B cell (primary cell): ENCODE measurements around the gene FREM2. TPM values are rescaled to one million over a fixed set of nuclear protein-coding genes. Genes with fewer than 3 reads are reported as not detected.

ENCODE experiments used
- ATAC-seq: fragments of 200-7000 bp; cut with Tn5 transposase; one replicate; pipeline ENCODE4 v1.10.0; 2021; ENCODE audit warnings: low read depth, mild to moderate bottlenecking, moderate number of reproducible peaks, moderate library complexity
- CTCF ChIA-PET: fragments of 350-600 bp; sonication (Branson Sonifier 250); formaldehyde crosslinking; loops from one replicate; lab custom pipeline; 2021; ENCODE audit warnings: antibody characterized with exemption, inconsistent platforms; lab: Charles Lee
- POLR2A ChIA-PET: fragments of 350-600 bp; sonication (Branson Sonifier 250); formaldehyde crosslinking; loops from one replicate; lab custom pipeline; 2021; ENCODE audit warnings: antibody characterized with exemption; lab: Charles Lee
- DNase-seq: peaks from one replicate; pipeline ENCODE4 v3.0.0; 2013
- H2AFZ ChIP-seq: 2 replicates; pipeline ENCODE4 v1.6.1; 2012; ENCODE audit warnings: mild to moderate bottlenecking, low read depth, low read length; ENCODE audit not compliant: insufficient read depth, poor library complexity, severe bottlenecking
- H3K27ac ChIP-seq, 2 donors: 1 replicate in 1 of 2; 2 replicates in 1 of 2; pipeline ENCODE4 v1.5.1; 2012 to 2013; ENCODE audit warnings: low read length in 2 of 2, mild to moderate bottlenecking in 2 of 2, moderate library complexity in 1 of 2
- H3K27me3 ChIP-seq, 4 experiments: fragments of 200-600 bp in 1 of 4; sonication (generic) in 1 of 4; replicated peaks in 1 of 4; 1 replicate in 2 of 4; 2 replicates in 2 of 4; pipeline versions ENCODE4 v1.6.1 to v1.7.0; 2013 to 2016; ENCODE audit warnings: low read length in 3 of 4, mild to moderate bottlenecking in 2 of 4, mixed read lengths in 1 of 4, moderate library complexity in 1 of 4; ENCODE audit not compliant: insufficient read depth in 4 of 4, control insufficient read depth in 3 of 4; ENCODE audit errors: control extremely low read depth in 1 of 4
- H3K36me3 ChIP-seq, 2 experiments: replicated peaks in 1 of 2; 1 replicate in 1 of 2; 2 replicates in 1 of 2; pipeline versions ENCODE4 v1.6.1 to v1.7.1; 2013; ENCODE audit warnings: low read length in 1 of 2; ENCODE audit not compliant: insufficient read depth in 2 of 2, control insufficient read depth in 1 of 2; ENCODE audit errors: control extremely low read depth in 1 of 2, extremely low read depth in 1 of 2
- H3K4me1 ChIP-seq, 2 donors: fragments of 200-600 bp in 1 of 2; sonication (generic) in 1 of 2; 1 replicate in 1 of 2; 2 replicates in 1 of 2; pipeline versions ENCODE4 v1.5.1 to v1.6.1; 2013 to 2017; ENCODE audit warnings: low read length in 2 of 2; ENCODE audit not compliant: control insufficient read depth in 2 of 2, insufficient read depth in 2 of 2
- H3K4me2 ChIP-seq: replicated peaks from 2 replicates; pipeline ENCODE3; 2012; ENCODE audit warnings: mild to moderate bottlenecking, low read depth, low read length; ENCODE audit not compliant: poor library complexity, severe bottlenecking
- H3K4me3 ChIP-seq, 5 experiments: fragments of 200-600 bp in 1 of 5; sonication (generic) in 1 of 5; 1 replicate in 3 of 5; 2 replicates in 2 of 5; pipeline versions ENCODE4 v1.5.1 to v1.7.0; 2011 to 2016; ENCODE audit warnings: low read length in 4 of 5, mild to moderate bottlenecking in 4 of 5, low read depth in 2 of 5, control low read depth in 1 of 5, moderate library complexity in 1 of 5; ENCODE audit not compliant: insufficient read depth in 1 of 5; ENCODE audit errors: control extremely low read depth in 1 of 5, extremely low read depth in 1 of 5
- H3K79me2 ChIP-seq: fragments of 200-600 bp; sonication (generic); one replicate; pipeline ENCODE4 v1.6.0; 2016; ENCODE audit warnings: low read length; ENCODE audit not compliant: control insufficient read depth, insufficient read depth
- H3K9ac ChIP-seq: fragments of 200-600 bp; sonication (generic); 2 replicates; pipeline ENCODE4 v1.6.1; 2017; ENCODE audit warnings: mild to moderate bottlenecking, low read length, moderate library complexity
- H3K9me3 ChIP-seq, 3 donors: one replicate each; pipeline versions ENCODE4 v1.6.1 to v1.7.1; 2013; ENCODE audit warnings: low read length in 2 of 3; ENCODE audit not compliant: control insufficient read depth in 2 of 3, insufficient read depth in 1 of 3; ENCODE audit errors: control extremely low read depth in 1 of 3
- H4K20me1 ChIP-seq: 2 replicates; pipeline ENCODE4 v1.6.0; 2012; ENCODE audit warnings: mild to moderate bottlenecking, low read length; ENCODE audit not compliant: insufficient read depth, control insufficient read depth, poor library complexity, severe bottlenecking
- H3K27ac Mint-ChIP-seq: one replicate; pipeline ENCODE4 v1.8.0; 2021; ENCODE audit warnings: mixed read lengths
- H3K27me3 Mint-ChIP-seq: one replicate; pipeline ENCODE4 v1.8.0; 2021; ENCODE audit warnings: mixed read lengths
- H3K4me1 Mint-ChIP-seq: one replicate; pipeline ENCODE4 v1.8.0; 2021; ENCODE audit warnings: mixed read lengths
- H3K4me3 Mint-ChIP-seq: one replicate; pipeline ENCODE4 v1.8.0; 2021; ENCODE audit warnings: mixed read lengths
- H3K9me3 Mint-ChIP-seq: one replicate; pipeline ENCODE4 v1.8.0; 2022; ENCODE audit warnings: mixed read lengths; ENCODE audit not compliant: insufficient read depth
- CTCF ChIP-seq: fragments of 200-600 bp; IDR thresholded peaks from one replicate; pipeline ENCODE4 v1.8.0; 2022; ENCODE audit warnings: antibody characterized with exemption, mild to moderate bottlenecking
- EZH2 ChIP-seq: IDR thresholded peaks from 2 replicates; pipeline ENCODE4 v1.6.1; 2012; ENCODE audit warnings: borderline replicate concordance, low read depth, mild to moderate bottlenecking, moderate library complexity, low read length; ENCODE audit not compliant: insufficient read depth, poor library complexity, severe bottlenecking
- WGBS: methylation state at CpG from one replicate; pipeline ENCODE4 v1.1.5; 2013; ENCODE audit warnings: missing lambda C conversion rate; ENCODE audit not compliant: insufficient coverage; 5-methylcytosine and 5-hydroxymethylcytosine counted together
- intact Hi-C: fragments of 100-400 bp; cut with micrococcal nuclease; formaldehyde crosslinking; loops from one replicate; pipeline ENCODE4 v1.10.0; 2022
- polyA plus RNA-seq: library from polyadenylated mRNA; depleted of rRNA; stranded (reverse); fragments of >200 nt; gene quantifications from 2 replicates; pipeline ENCODE4 v1.2.3, GENCODE V29; 2012
- total RNA-seq, 2 donors: library from RNA; stranded (reverse); fragments of 120-200 nt in 1 of 2; gene quantifications; 1 replicate in 1 of 2; 2 replicates in 1 of 2; pipeline versions ENCODE4 v1.2.3 to v1.2.4, GENCODE V29; 2013 to 2022

FREM2 gene
- total and polyA plus RNA-seq, 2 donors (not counting 1 experiment from before 2014, with no cell fraction given): not detected

- no peaks in the 10 kb centered on the region for H3K4me1 Mint-ChIP-seq
- Histone ChIP-seq H2AFZ (no peak overlapping the region), H3K9me3 (no peaks in the 10 kb centered on the region), H3K4me2 (no peak overlapping the region), H4K20me1 (no peaks in the 10 kb centered on the region), H3K36me3 (no peaks in the 10 kb centered on the region), H3K9ac (no peak overlapping the region), H3K4me3 (no peak overlapping the region), H3K27me3 (no peaks in the 10 kb centered on the region), H3K79me2 (no peaks in the 10 kb centered on the region), H3K27ac (no peak overlapping the region), H3K4me1 (no peaks in the 10 kb centered on the region)
- ATAC-seq (no peak), DNase-seq (no peak)
- CTCF ChIA-PET: no interaction called here
- no peaks in the 10 kb centered on the region for H3K27me3 Mint-ChIP-seq
- H3K9me3 Mint-ChIP-seq: no peaks in the 10 kb centered on the region
- no peak overlapping the region for H3K4me3 Mint-ChIP-seq
- TF ChIP-seq EZH2 (no peak), CTCF (no peak)
- POLR2A ChIA-PET: no interaction called here
- no CpG with 5 or more reads among the region's 2 CpGs for WGBS
- intact Hi-C loops: no loop called here
- H3K27ac Mint-ChIP-seq: no peak overlapping the region
These were observed 26.2 kb downstream of the FREM2 start for GRCh38 chr13:38713046-38713445.

DNA sequence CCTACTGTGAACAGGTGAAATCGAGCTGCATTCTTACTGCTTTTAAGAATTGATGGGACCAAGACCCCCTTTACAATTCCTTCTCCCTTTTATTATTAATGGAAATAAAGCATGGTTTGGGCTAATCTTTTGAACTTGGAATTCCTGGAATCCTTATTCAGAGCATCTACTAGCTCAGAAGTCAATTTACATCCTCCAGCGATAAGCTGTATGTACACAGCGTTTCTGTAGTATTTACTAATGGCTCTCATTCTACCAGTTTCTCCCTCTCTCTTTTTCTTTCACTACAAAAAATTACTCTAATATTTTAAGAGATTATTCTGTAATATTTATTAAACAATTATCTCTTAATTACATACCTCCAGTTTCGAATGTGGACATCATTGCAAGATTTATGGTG is 31.5 kb downstream of the FREM2 start:
- Mint-ChIP-seq H3K27ac (no peak overlapping the region), H3K27me3 (no peaks in the 10 kb centered on the region), H3K4me3 (no peak overlapping the region), H3K9me3 (no peaks in the 10 kb centered on the region), H3K4me1 (no peaks in the 10 kb centered on the region)
- H2AFZ ChIP-seq: no peak overlapping the region
- no peak for ATAC-seq
- no peaks in the 10 kb centered on the region for H3K36me3 ChIP-seq
- no peaks in the 10 kb centered on the region for H4K20me1 ChIP-seq
- H3K4me2 ChIP-seq: no peak overlapping the region
- no peak overlapping the region for H3K9ac ChIP-seq
- intact Hi-C loops: no loop called here
- no peak for DNase-seq
- ChIA-PET CTCF (no interaction called here), POLR2A (no interaction called here)
- no peaks in the 10 kb centered on the region for H3K27me3 ChIP-seq
- H3K4me1 ChIP-seq: no peaks in the 10 kb centered on the region
- H3K27ac ChIP-seq: no peak overlapping the region
- H3K79me2 ChIP-seq: no peaks in the 10 kb centered on the region
- no peaks in the 10 kb centered on the region for H3K9me3 ChIP-seq
- no peak overlapping the region for H3K4me3 ChIP-seq
- TF ChIP-seq CTCF (no peak), EZH2 (no peak)
- WGBS: no CpG with 5 or more reads among the region's 4 CpGs
